HK-2 (cell line): Measurements from ENCODE around the gene HTR3E.
"Not testable (repeated sequence)": the region's sequence is repeated elsewhere in the genome, so short reads cannot be mapped to it uniquely, and the experiment has no call there.

Source experiments
- DNase-seq: peaks from one replicate; pipeline ENCODE4 v3.0.0-alpha.2; 2018; ENCODE audit not compliant: unreplicated experiment

Gene HTR3E, protein sequence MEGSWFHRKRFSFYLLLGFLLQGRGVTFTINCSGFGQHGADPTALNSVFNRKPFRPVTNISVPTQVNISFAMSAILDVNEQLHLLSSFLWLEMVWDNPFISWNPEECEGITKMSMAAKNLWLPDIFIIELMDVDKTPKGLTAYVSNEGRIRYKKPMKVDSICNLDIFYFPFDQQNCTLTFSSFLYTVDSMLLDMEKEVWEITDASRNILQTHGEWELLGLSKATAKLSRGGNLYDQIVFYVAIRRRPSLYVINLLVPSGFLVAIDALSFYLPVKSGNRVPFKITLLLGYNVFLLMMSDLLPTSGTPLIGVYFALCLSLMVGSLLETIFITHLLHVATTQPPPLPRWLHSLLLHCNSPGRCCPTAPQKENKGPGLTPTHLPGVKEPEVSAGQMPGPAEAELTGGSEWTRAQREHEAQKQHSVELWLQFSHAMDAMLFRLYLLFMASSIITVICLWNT

DNA sequence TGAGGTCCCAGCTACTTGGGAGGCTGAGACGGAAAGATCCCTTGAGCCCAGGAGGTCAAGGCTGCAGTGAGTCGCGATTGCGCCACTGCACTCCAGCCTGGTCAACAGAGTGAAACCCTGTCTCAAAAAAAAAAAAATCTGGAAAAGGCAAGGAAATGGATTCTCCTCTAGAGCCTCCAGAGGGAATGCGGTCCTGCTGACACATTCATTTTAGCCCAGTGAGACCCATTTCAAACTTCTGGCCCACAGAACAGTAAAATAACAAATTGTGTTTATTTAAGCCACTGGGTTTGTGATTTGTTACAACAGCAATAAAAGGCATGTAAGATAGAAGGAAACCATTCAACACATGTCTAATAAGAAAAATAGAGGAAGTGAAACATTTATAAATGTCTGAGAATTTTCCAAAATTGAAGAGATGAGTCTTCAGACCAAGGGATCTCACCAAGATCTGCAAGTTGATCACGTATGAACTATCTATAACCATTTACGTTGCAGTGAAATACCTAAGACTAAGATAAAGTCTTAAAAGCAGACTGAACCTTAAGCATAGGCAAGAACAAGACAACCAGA is at the start of gene HTR3E:
TSS of gene HTR3E (plus strand) at position 254 of the 573 bp plus-strand sequence. CDS start 466 bp downstream, outside the sequence.
- DNase-seq, result no peak

- DNase-seq, result no peak
Observed at GRCh38 chr3:184050217-184050847, 46.5 kb upstream of the HTR3E start.

- DNase-seq, result no peak
Observed at GRCh38 chr3:184052767-184053166, 44.1 kb upstream of the HTR3E start, which contains the start of gene HTR3C. TSS of gene HTR3C (plus strand) at chr3:184053047. CDS start at chr3:184053081, 34 bp downstream.

DNA sequence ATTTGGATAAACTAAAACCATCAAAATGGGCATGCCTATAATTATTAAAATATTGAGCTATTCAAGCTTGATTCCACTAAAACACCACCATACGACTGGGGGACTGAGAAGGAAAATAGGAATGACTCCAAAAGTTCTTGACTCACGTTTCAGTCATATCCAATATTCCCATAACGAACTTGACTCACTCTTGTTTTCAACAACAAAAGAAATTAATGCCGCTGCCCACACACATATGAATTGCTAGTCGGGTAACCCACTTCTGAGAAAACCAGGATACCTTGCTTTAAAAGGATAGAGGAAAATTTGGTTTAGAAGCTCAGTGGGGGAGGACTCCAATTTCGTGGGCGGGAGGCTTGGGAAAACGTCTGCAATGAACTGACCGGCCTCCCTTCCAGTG is 38.8 kb upstream of the HTR3E start:
- DNase-seq, result no peak

GRCh38 chr3:184059424-184059823 is 37.4 kb upstream of the HTR3E start:
- no peak for DNase-seq

DNA sequence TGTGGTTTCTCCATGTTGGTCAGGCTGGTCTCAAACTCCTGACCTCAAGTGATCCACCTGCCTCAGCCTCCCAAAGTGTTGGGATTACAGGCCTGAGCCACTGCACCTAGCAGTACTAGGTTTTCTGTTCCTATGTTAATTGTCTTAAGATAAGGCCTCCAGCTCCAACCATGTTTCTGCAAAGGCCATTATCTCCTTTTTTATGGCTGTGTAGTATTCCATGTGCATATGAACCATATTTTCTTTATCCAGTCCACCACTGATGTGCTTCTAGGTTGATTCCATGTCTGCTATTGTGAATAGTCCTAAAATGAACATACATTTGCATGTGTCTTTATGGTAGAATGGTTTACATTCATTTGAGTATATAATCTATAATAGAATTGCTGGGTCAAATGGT is 34.2 kb upstream of the HTR3E start:
- DNase-seq, result no peak

- DNase-seq, result no peak
Observed at GRCh38 chr3:184066211-184066610, 30.7 kb upstream of the HTR3E start.

DNA sequence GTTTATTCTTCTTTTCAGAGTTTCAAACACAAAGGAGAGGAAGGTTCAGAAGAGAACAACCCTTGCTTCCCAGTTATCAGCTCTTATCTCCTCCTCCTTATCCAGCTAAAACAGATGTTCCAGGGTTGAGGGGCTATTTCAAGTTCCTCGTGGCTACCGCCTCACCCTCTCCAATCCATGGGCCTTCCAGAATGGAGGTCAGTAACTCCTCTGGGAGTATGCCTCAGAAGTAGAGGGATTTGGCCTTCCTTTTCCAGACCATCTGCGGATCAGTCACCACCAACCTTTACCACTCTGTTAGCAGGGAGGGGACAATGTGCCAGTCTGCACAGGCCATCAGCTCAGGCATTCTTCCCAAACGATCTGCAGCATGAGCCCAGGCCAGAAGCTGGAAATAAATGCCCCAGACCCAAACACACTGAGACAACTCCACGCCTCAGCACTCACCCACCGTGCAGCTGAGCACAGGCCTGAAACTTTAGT is 29.2 kb upstream of the HTR3E start:
- DNase-seq, result no peak

GRCh38 chr3:184068344-184068743 is 28.5 kb upstream of the HTR3E start:
- DNase-seq, result no peak

GRCh38 chr3:184071142-184071541 is 25.7 kb upstream of the HTR3E start:
- not testable (repeated sequence) for DNase-seq

- DNase-seq, result no peak
Observed at GRCh38 chr3:184073621-184074020, 23.2 kb upstream of the HTR3E start.

GRCh38 chr3:184075901-184076300 is 21.0 kb upstream of the HTR3E start:
- DNase-seq, result no peak

DNA sequence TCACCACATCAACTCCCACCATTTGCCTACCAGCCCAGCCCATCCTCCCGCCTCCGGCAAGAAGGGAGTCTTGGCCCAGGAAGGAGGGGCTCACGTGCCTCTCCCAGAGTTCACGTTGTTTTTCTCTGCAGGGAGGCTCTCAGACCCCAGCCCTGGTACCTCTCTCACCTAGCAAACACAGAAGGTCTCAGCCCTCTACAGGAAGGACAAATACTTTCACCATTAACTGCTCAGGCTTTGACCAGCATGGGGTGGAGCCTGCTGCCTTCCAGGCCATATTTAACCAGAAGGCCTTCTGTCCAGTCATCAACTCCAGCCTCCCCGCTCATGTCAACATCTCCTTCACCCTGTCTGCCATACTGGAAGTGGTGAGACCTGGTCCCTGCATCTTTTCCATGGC is 19.0 kb upstream of the HTR3E start:
- DNase-seq, result no peak

DNA sequence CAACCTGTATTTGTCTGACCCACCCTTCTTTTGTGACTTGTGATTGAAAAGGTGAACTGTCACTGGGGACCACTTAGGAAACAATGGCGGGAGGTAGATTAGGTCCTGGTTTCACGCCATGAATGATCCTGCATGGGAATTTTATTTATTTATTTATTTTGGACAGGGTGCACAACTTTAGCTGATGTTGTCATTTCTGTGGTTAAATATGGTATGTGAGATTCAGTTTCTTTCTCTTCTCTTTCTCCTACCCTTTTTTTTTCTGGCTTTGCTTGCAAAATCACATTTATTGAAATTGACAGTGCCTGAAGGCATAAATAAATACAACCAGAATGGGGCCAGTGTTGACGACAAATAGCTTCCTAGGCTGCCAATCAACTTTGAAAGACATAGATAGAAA is 18.0 kb upstream of the HTR3E start:
- no peak for DNase-seq

- DNase-seq, result no peak
Observed at GRCh38 chr3:184081116-184081830, 15.6 kb upstream of the HTR3E start.

DNA sequence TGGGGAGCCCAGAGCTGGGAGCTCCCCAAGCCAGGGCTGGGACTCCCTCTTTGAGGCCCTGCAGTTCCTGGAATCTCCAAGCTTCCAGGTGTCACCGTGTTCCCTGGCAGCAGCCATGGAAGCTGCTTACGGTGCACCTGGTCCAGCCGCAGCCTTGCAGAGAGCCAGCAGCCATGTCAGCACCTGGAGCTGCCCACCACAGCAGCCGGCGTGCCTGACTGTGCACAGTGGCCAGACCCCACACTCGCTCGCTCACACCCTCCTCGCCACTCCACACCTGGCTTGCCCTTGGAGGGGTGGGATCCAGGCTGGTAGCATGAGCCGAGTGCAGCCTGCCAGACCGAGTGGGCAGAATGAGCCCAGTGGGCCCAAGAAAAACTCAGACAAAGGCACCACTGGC is 14.8 kb upstream of the HTR3E start:
- no peak for DNase-seq

- no peak for DNase-seq
Observed at GRCh38 chr3:184082465-184082864, 14.4 kb upstream of the HTR3E start.

- no peak for DNase-seq
Observed at GRCh38 chr3:184085389-184085852, 11.4 kb upstream of the HTR3E start.

DNA sequence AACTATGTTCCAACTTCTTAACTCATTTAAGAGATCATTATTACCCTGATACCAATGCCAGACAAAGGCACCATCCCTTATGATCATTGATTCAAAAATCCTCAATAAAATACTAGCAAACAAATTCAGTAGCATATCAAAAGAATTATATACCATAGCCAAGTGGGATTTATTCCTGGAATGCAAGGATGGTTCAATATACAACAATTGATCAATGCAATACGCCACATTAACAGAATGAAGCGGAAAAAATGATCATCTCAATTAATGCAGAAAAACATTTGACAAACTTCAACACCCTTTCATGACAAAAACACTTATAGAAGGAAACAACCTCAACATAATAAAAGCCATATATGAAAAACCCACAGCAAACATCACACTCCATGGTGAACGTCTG is 4.7 kb upstream of the HTR3E start:
- DNase-seq, result no peak

- DNase-seq, result no peak
Observed at GRCh38 chr3:184097556-184097955, 692 bp downstream of the HTR3E start.

DNA sequence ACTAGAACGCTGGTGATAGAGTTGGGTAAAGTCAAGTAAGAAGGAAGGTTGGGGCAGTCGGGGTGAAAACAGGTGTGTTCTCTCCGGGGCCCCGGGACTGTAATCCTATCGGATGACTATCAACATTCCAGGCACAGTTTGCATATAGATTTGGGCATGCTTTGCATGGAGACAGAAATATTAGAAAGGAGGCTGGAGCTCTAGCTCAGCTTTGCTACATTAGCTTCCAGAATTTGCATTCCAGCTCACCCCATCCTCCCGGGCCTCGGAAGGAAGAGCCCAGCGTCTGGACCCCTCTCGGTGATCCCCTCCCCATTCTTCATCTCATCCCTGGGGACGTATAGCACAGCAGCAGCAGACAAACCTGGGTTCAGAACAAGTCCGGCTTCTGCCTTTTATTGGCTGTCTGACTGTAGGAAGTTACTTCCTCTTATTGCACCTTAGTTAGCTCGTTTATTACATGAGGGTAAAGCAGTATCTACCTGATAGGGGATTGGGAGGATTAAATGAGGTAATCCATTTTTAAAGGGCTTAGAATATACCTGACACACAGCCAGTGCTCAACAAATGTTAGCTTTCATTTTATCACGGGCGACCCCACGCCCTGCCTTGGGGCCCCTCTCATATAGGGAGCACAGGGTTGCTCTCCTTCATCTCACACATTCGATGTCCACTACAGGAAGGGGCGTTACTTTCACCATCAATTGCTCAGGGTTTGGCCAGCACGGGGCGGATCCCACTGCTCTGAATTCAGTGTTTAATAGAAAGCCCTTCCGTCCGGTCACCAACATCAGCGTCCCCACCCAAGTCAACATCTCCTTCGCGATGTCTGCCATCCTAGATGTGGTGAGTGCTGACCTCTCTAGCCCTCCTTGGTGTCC is 3.2 kb downstream of the HTR3E start:
- DNase-seq, result no peak
